Fibroblast of gingiva (primary cell): ENCODE data around the gene MRPS21.

ENCODE experiments used
- DNase-seq: peaks from one replicate; pipeline ENCODE4 v3.0.0-alpha.2; 2011; ENCODE audit warnings: low read depth

MRPS21 gene

GRCh38 chr1:150293433-150294253 is at the start of gene MRPS21:
Gene MRPS21, plus strand, starts transcription at chr1:150293861. Its CDS starts 506 bp downstream, at chr1:150294367.
- DNase-seq: peak; percentile 88

- no peak for DNase-seq
These were observed 43.7 kb upstream of the MRPS21 start for GRCh38 chr1:150249936-150250335.

- DNase-seq: no peak
These were observed 37.5 kb upstream of the MRPS21 start for GRCh38 chr1:150256198-150256553.

- DNase-seq: no peak
These were observed 36.9 kb upstream of the MRPS21 start for GRCh38 chr1:150256554-150257341.

- no peak for DNase-seq
These were observed 35.8 kb upstream of the MRPS21 start, which contains the start of gene CA14 for GRCh38 chr1:150257624-150258585. Gene CA14, plus strand, starts transcription at chr1:150257774. Its CDS starts 355 bp downstream, at chr1:150258129.

- DNase-seq: no peak
These were observed 34.4 kb upstream of the MRPS21 start for GRCh38 chr1:150259217-150259616.

GRCh38 chr1:150259758-150260669 is 33.6 kb upstream of the MRPS21 start:
- no peak for DNase-seq

GRCh38 chr1:150261367-150261766 is 32.3 kb upstream of the MRPS21 start:
- DNase-seq: no peak

- DNase-seq: no peak
These were observed 31.0 kb upstream of the MRPS21 start for GRCh38 chr1:150262388-150263320.

- no peak for DNase-seq
These were observed 30.1 kb upstream of the MRPS21 start for GRCh38 chr1:150263549-150263948.

GRCh38 chr1:150267896-150268295 is 25.8 kb upstream of the MRPS21 start:
- no peak for DNase-seq

- peak; percentile 29 for DNase-seq
These were observed 25.3 kb upstream of the MRPS21 start for GRCh38 chr1:150268340-150268704.

GRCh38 chr1:150268705-150269403 is 24.8 kb upstream of the MRPS21 start, which contains the start of gene APH1A:
Gene APH1A, minus strand, starts transcription at chr1:150269016. Its CDS starts 206 bp downstream, at chr1:150268810.
- DNase-seq: peak; percentile 97

- DNase-seq: no peak
These were observed 24.2 kb upstream of the MRPS21 start for GRCh38 chr1:150269451-150269850.

GRCh38 chr1:150271291-150271959 is 22.2 kb upstream of the MRPS21 start:
- no peak for DNase-seq

- DNase-seq: no peak
These were observed 20.4 kb upstream of the MRPS21 start for GRCh38 chr1:150273311-150273710.

GRCh38 chr1:150280138-150280707 is 13.4 kb upstream of the MRPS21 start:
- no peak for DNase-seq

- peak; percentile 59 for DNase-seq
These were observed 12.4 kb upstream of the MRPS21 start for GRCh38 chr1:150281221-150281757.
